Suprapubic skin (tissue), 3 donors: ENCODE data around the gene SCUBE1.

ENCODE experiments used
- CTCF ChIP-seq, 2 donors: fragments of 200-600 bp in 1 of 2; fragments of 450-650 bp in 1 of 2; sonication (generic) in 1 of 2; IDR thresholded peaks; one replicate each; pipeline ENCODE4 v1.5.1; 2016 to 2019; ENCODE audit warnings: antibody characterized with exemption in 2 of 2, mild to moderate bottlenecking in 1 of 2, moderate library complexity in 1 of 2
- EP300 ChIP-seq: sonication (generic); formaldehyde crosslinking; IDR thresholded peaks from one replicate; pipeline ENCODE4 v1.6.1; 2017; ENCODE audit warnings: antibody characterized with exemption

DNA sequence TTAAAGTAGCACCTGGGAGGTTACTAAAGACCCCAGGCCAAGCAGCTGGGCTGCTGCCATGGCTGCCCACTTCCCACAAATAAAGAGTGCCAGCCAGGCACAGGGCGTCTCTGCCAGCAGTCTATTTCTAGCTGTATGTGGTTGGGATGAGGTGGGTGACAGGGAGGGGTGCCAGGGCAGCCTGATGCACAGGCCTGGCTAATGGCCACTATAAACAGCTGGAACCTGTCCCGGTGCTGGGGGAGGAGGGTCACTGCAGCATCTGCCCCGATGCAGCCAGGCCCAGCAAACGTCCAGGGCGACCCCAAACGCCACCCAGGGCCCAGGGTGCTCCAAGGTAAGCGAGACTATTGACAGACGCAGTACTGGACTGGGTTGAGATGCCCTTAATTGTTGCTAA, 37.4 kb downstream of the SCUBE1 start:
- TF ChIP-seq CTCF (IDR thresholded peaks at IDR 0.05) (no peak), EP300 (no peak)
